GM21786 (cell line): ENCODE measurements around the gene MTERF1.
"Not testable (repeated sequence)": the region's sequence is repeated elsewhere in the genome, so short reads cannot be mapped to it uniquely, and the experiment has no call there.

ENCODE experiments used
- ATAC-seq: cut with Tn5 transposase; IDR thresholded peaks from one replicate; pipeline ENCODE4 v1.9.1; 2021; ENCODE audit not compliant: unreplicated experiment

Gene MTERF1

GRCh38 chr7:91880413-91881241, at the start of gene MTERF1:
TSS of gene MTERF1 (minus strand) at chr7:91880702. CDS start at chr7:91880083, 619 bp downstream.
- peak; percentile 97 for ATAC-seq

- peak; percentile 80 for ATAC-seq
These were observed 49.0 kb upstream of the MTERF1 start for GRCh38 chr7:91929463-91929862.

- ATAC-seq, result no peak
These were observed 47.4 kb upstream of the MTERF1 start for GRCh38 chr7:91927912-91928311.

- ATAC-seq, result no peak
These were observed 42.4 kb upstream of the MTERF1 start for GRCh38 chr7:91922857-91923256.

- no peak for ATAC-seq
These were observed 37.9 kb upstream of the MTERF1 start for GRCh38 chr7:91918356-91918755.

GRCh38 chr7:91916051-91916440, 35.5 kb upstream of the MTERF1 start:
- no peak for ATAC-seq

GRCh38 chr7:91915401-91916050, 35.0 kb upstream of the MTERF1 start:
- no peak for ATAC-seq

- ATAC-seq, result no peak
These were observed 33.1 kb upstream of the MTERF1 start for GRCh38 chr7:91913612-91914011.

- ATAC-seq, result no peak
These were observed 32.0 kb upstream of the MTERF1 start for GRCh38 chr7:91912494-91912893.

GRCh38 chr7:91911121-91911520, 30.6 kb upstream of the MTERF1 start:
- no peak for ATAC-seq

- no peak for ATAC-seq
These were observed 29.7 kb upstream of the MTERF1 start for GRCh38 chr7:91910171-91910570.

GRCh38 chr7:91899563-91899962, 19.1 kb upstream of the MTERF1 start:
- ATAC-seq, result no peak

GRCh38 chr7:91898240-91898992, 17.9 kb upstream of the MTERF1 start:
- ATAC-seq, result no peak

- no peak for ATAC-seq
These were observed 14.4 kb upstream of the MTERF1 start for GRCh38 chr7:91894781-91895480.

GRCh38 chr7:91893699-91894098, 13.2 kb upstream of the MTERF1 start:
- not testable (repeated sequence) for ATAC-seq

GRCh38 chr7:91892821-91893340, 12.4 kb upstream of the MTERF1 start:
- ATAC-seq, result no peak

GRCh38 chr7:91892099-91892705, 11.7 kb upstream of the MTERF1 start:
- ATAC-seq, result no peak

- not testable (repeated sequence) for ATAC-seq
These were observed 8.0 kb upstream of the MTERF1 start for GRCh38 chr7:91888271-91889175.
